Osteoblast (primary cell): ENCODE results near the gene EPN3. TPM values are rescaled to one million over a fixed set of nuclear protein-coding genes. Genes with fewer than 3 reads are reported as not detected.
A peak's percentile ranks its signal among the peaks of the same experiment; 100 is the strongest.

Experiments
- DNase-seq: peaks from one replicate; pipeline ENCODE4 v3.0.0; 2011; ENCODE audit warnings: low spot score, mixed read lengths; ENCODE audit not compliant: insufficient read length; ENCODE audit errors: missing footprints
- H2AFZ ChIP-seq: 2 replicates; pipeline ENCODE4 v1.6.0; 2011; ENCODE audit warnings: mild to moderate bottlenecking, low read length
- H3K27ac ChIP-seq: 2 replicates; pipeline ENCODE4 v1.5.1; 2011; ENCODE audit warnings: mild to moderate bottlenecking, low read depth, low read length, moderate library complexity
- H3K27me3 ChIP-seq: 2 replicates; pipeline ENCODE4 v1.6.0; 2012; ENCODE audit warnings: mild to moderate bottlenecking, control low read depth, inconsistent platforms, low read length, moderate library complexity; ENCODE audit not compliant: insufficient read depth
- H3K36me3 ChIP-seq: 2 replicates; pipeline ENCODE4 v1.5.1; 2011; ENCODE audit warnings: mild to moderate bottlenecking, low read length, control low read depth, moderate library complexity; ENCODE audit not compliant: insufficient read depth
- H3K4me1 ChIP-seq: 2 replicates; pipeline ENCODE4 v1.5.1; 2011; ENCODE audit warnings: mild to moderate bottlenecking, low read length, control low read depth, moderate library complexity; ENCODE audit not compliant: insufficient read depth
- H3K4me2 ChIP-seq: 2 replicates; pipeline ENCODE4 v1.6.0; 2011; ENCODE audit warnings: mild to moderate bottlenecking, low read length; ENCODE audit not compliant: insufficient read depth
- H3K4me3 ChIP-seq: fragments of 200-600 bp; sonication (generic); 3 replicates; pipeline ENCODE4 v1.5.1; 2012; ENCODE audit warnings: mild to moderate bottlenecking, low read length, inconsistent platforms; ENCODE audit not compliant: insufficient read depth
- H3K79me2 ChIP-seq: 2 replicates; pipeline ENCODE4 v1.6.0; 2012; ENCODE audit warnings: mild to moderate bottlenecking, low read length, control low read depth, inconsistent platforms; ENCODE audit not compliant: insufficient read depth
- H3K9me3 ChIP-seq: 2 replicates; pipeline ENCODE4 v1.5.1; 2011; ENCODE audit warnings: low read depth, low read length, control low read depth
- H4K20me1 ChIP-seq: 2 replicates; pipeline ENCODE4 v1.6.0; 2012; ENCODE audit warnings: mild to moderate bottlenecking, low read length, control low read depth; ENCODE audit not compliant: insufficient read depth
- CTCF ChIP-seq: IDR thresholded peaks from 2 replicates; pipeline ENCODE4 v1.5.1; 2011; ENCODE audit warnings: mild to moderate bottlenecking, low read depth, low read length, moderate library complexity; ENCODE audit errors: extremely low read depth
- total RNA-seq: library from RNA; depleted of rRNA; stranded (reverse); fragments of >200 nt; gene quantifications from 2 replicates; pipeline ENCODE4 v1.2.3, GENCODE V29; 2012

EPN3 gene
- total RNA-seq, 1 donor, result not detected

- Histone ChIP-seq H4K20me1 (no peaks in the 10 kb centered on the region), H3K9me3 (no peaks in the 10 kb centered on the region), H3K27ac (no peak overlapping the region), H2AFZ (no peak overlapping the region), H3K4me1 (peaks cover 9% of the 10 kb centered on the region), H3K79me2 (no peaks in the 10 kb centered on the region), H3K4me2 (peak overlapping the region; percentile 56), H3K4me3 (peak overlapping the region; percentile 12), H3K36me3 (no peaks in the 10 kb centered on the region), H3K27me3 (peaks cover 40% of the 10 kb centered on the region)
- DNase-seq, result peak; percentile 92
- no peak for TF ChIP-seq CTCF
Measured at GRCh38 chr17:50533720-50534148, 1.2 kb downstream of the EPN3 start.

DNA sequence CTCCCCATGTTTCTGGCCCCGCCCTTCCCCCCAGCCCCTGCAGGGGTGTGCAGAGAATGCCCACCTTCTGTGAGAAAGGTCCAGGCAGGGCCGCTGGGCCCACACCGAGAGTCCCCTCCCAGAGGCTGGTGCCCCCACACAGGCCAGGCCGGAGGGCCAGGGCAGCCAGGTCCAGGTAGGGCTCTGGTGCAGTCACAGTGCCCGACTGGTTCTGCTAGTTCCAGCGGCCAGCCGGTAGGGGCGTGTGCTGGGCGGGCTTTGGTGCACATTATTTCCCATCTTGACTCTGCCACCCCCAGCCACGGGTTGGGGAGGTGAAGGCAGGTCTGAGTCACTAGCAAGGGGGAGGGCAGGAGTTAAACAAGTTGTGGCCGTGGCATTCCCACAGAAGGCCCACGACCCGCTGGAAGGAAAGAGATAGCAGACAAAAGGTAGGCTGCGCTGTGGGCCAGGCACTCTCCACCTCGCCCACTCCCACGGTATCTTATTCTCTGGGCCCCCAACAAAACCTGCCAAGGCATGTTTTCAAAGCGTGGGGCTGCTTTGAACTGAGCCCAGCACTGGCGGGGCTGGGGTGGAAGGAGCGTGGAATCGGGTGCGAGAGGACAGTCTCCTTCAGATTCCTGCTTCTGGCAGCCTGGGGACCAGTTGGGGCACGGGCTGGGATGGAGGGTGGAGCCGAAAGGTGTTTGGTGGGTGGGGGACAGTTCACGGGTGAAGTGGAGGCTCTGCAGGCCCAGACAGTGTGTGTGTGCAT lies 1.9 kb downstream of the EPN3 start:
- peak overlapping the region; percentile 12 for H3K4me3 ChIP-seq
- no peak overlapping the region for H3K27ac ChIP-seq
- peaks cover 9% of the 10 kb centered on the region for H3K4me1 ChIP-seq
- H2AFZ ChIP-seq, result no peak overlapping the region
- H3K79me2 ChIP-seq, result no peaks in the 10 kb centered on the region
- no peaks in the 10 kb centered on the region for H4K20me1 ChIP-seq
- no peaks in the 10 kb centered on the region for H3K36me3 ChIP-seq
- DNase-seq, result peak; percentile 87
- H3K4me2 ChIP-seq, result peak overlapping the region; percentile 56
- peaks cover 35% of the 10 kb centered on the region for H3K27me3 ChIP-seq
- no peaks in the 10 kb centered on the region for H3K9me3 ChIP-seq
- TF ChIP-seq CTCF, result no peak

DNA sequence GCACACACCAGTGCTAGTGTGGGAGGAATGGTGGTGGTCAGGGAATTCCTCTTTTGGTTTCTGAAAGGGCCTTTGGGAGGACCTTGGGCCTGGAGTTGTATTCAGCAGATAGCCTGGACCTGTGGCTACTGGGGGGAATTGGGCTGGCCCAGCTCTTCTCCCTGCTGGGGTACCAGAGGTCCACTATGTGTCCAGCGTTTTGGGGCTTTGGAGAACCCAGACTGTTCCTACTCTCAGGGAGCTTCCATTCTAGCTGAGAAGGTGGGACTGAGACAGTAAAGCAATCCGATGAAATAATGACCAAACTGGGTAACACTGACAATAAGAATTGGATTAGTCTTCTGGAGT lies 2.4 kb downstream of the EPN3 start:
- H3K36me3 ChIP-seq, result no peaks in the 10 kb centered on the region

More for the DNA sequence above, 2.4 kb downstream of the EPN3 start:
- no peak overlapping the region for H3K27ac ChIP-seq
- peaks cover 9% of the 10 kb centered on the region for H3K4me1 ChIP-seq
- peaks cover 33% of the 10 kb centered on the region for H3K27me3 ChIP-seq
- DNase-seq, result peak; percentile 63
- H3K79me2 ChIP-seq, result no peaks in the 10 kb centered on the region
- no peaks in the 10 kb centered on the region for H3K9me3 ChIP-seq
- H2AFZ ChIP-seq, result no peak overlapping the region
- TF ChIP-seq CTCF, result no peak
- no peak overlapping the region for H3K4me2 ChIP-seq
- H3K4me3 ChIP-seq, result no peak overlapping the region
- no peaks in the 10 kb centered on the region for H4K20me1 ChIP-seq
